Measurements from ENCODE around the gene SUPT7L.
"Not testable (repeated sequence)": the region's sequence is repeated elsewhere in the genome, so short reads cannot be mapped to it uniquely, and the experiment has no call there.

The SUPT7L gene

GRCh38 chr2:27636766-27637165, 26.6 kb downstream of the SUPT7L start:
- no peak for DNase-seq

- DNase-seq = no peak
These were observed 29.1 kb downstream of the SUPT7L start for GRCh38 chr2:27634291-27634690.

GRCh38 chr2:27630257-27630656, 33.2 kb downstream of the SUPT7L start:
- DNase-seq = not testable (repeated sequence)

- DNase-seq = peak; percentile 88
These were observed 34.4 kb downstream of the SUPT7L start, which contains the start of the genes CCDC121 and GPN1 for GRCh38 chr2:27628767-27629709. TSS of gene CCDC121 (minus strand) at chr2:27629012. CDS start at chr2:27627799, 1,213 bp downstream. TSS of gene GPN1 (plus strand) at chr2:27629050. CDS start at chr2:27629059, 9 bp downstream.

- peak; percentile 14 for DNase-seq
These were observed 35.2 kb downstream of the SUPT7L start for GRCh38 chr2:27627963-27628766.

GRCh38 chr2:27626921-27627320, 36.5 kb downstream of the SUPT7L start:
- not testable (repeated sequence) for DNase-seq

GRCh38 chr2:27626323-27626722, 37.1 kb downstream of the SUPT7L start:
- not testable (repeated sequence) for DNase-seq

GRCh38 chr2:27624943-27625342, 38.5 kb downstream of the SUPT7L start:
- DNase-seq = no peak

GRCh38 chr2:27622921-27623384, 40.5 kb downstream of the SUPT7L start:
- no peak for DNase-seq

GRCh38 chr2:27621524-27621923, 41.9 kb downstream of the SUPT7L start:
- no peak for DNase-seq

- DNase-seq = peak; percentile 4
These were observed 48.1 kb downstream of the SUPT7L start for GRCh38 chr2:27615316-27615715.

GRCh38 chr2:27613985-27614384, 49.4 kb downstream of the SUPT7L start:
- DNase-seq = no peak

GRCh38 chr2:27606611-27607010, 56.8 kb downstream of the SUPT7L start:
- DNase-seq = no peak

Measured in NCI-H69 (cell line).